Astrocyte of the cerebellum (primary cell): Measurements from ENCODE around the gene TINAG.
"Not testable (repeated sequence)": the region's sequence is repeated elsewhere in the genome, so short reads cannot be mapped to it uniquely, and the experiment has no call there.

ENCODE experiments used
- DNase-seq: peaks from one replicate; pipeline ENCODE4 v3.0.0-alpha.2; 2011; ENCODE audit warnings: low read depth
- H3K4me3 ChIP-seq: 2 replicates; pipeline ENCODE4 v1.5.1; 2011; ENCODE audit warnings: mild to moderate bottlenecking, low read depth, low read length, moderate library complexity
- CTCF ChIP-seq: IDR thresholded peaks from 2 replicates; pipeline ENCODE4 v1.5.1; 2012; ENCODE audit warnings: low read length, low read depth, moderate library complexity, mild to moderate bottlenecking; ENCODE audit errors: missing control alignments
- in situ Hi-C: cut with HindIII; loops from 2 replicates; pipeline ENCODE4 v1.10.0; 2017; ENCODE audit warnings: low sequenced_read_pairs

TINAG gene

GRCh38 chr6:54320871-54321270 lies 12.6 kb downstream of the TINAG start:
- in situ Hi-C loops: no loop called here
- no peak for TF ChIP-seq CTCF
- no peak for DNase-seq

GRCh38 chr6:54327631-54328030 lies 19.4 kb downstream of the TINAG start:
- no peak for DNase-seq
- no peak overlapping the region for H3K4me3 ChIP-seq
- in situ Hi-C loops: no loop called here
- TF ChIP-seq CTCF: no peak

More at GRCh38 chr6:54320871-54321270, 12.6 kb downstream of the TINAG start:
- H3K4me3 ChIP-seq: no peak overlapping the region

- DNase-seq, in situ Hi-C loops: not testable (repeated sequence)
These were observed 23.3 kb downstream of the TINAG start for GRCh38 chr6:54331571-54331970.

GRCh38 chr6:54335871-54336270 lies 27.6 kb downstream of the TINAG start:
- DNase-seq: peak; percentile 93
- H3K4me3 ChIP-seq: no peak overlapping the region
- no peak for TF ChIP-seq CTCF
- in situ Hi-C loops: no loop called here

More at GRCh38 chr6:54331571-54331970, 23.3 kb downstream of the TINAG start:
- not testable (repeated sequence) for H3K4me3 ChIP-seq

- no peak overlapping the region for H3K4me3 ChIP-seq
- TF ChIP-seq CTCF: no peak
- in situ Hi-C loops: no loop called here
- no peak for DNase-seq
These were observed 45.7 kb downstream of the TINAG start for GRCh38 chr6:54353975-54354374.

- H3K4me3 ChIP-seq: no peak overlapping the region
- in situ Hi-C loops: no loop called here
- no peak for TF ChIP-seq CTCF
- DNase-seq: no peak
These were observed 46.4 kb downstream of the TINAG start for GRCh38 chr6:54354608-54355007.

- no peak overlapping the region for H3K4me3 ChIP-seq
- in situ Hi-C loops: no loop called here
- TF ChIP-seq CTCF: no peak
- no peak for DNase-seq
These were observed 48.9 kb downstream of the TINAG start for GRCh38 chr6:54357141-54357540.
